KOPT-K1 (cell line): ENCODE results near the gene TBC1D14.

Experiments used
- H3K27ac ChIP-seq: fragments of 200-600 bp; sonication (generic); 2 replicates; pipeline ENCODE4 v1.5.1; 2016; ENCODE audit warnings: antibody characterized with exemption, mild to moderate bottlenecking, low read depth, low read length; ENCODE audit not compliant: poor library complexity, severe bottlenecking
- H3K36me3 ChIP-seq: fragments of 200-600 bp; sonication (generic); 2 replicates; pipeline ENCODE4 v1.5.1; 2017; ENCODE audit warnings: antibody characterized with exemption, mild to moderate bottlenecking, low read length, moderate library complexity; ENCODE audit not compliant: insufficient read depth
- H3K9me3 ChIP-seq: fragments of 200-600 bp; sonication (generic); 2 replicates; pipeline ENCODE4 v1.5.1; 2017; ENCODE audit warnings: antibody characterized with exemption, low read length, mild to moderate bottlenecking; ENCODE audit not compliant: insufficient read depth, poor library complexity, severe bottlenecking

TBC1D14 gene

DNA sequence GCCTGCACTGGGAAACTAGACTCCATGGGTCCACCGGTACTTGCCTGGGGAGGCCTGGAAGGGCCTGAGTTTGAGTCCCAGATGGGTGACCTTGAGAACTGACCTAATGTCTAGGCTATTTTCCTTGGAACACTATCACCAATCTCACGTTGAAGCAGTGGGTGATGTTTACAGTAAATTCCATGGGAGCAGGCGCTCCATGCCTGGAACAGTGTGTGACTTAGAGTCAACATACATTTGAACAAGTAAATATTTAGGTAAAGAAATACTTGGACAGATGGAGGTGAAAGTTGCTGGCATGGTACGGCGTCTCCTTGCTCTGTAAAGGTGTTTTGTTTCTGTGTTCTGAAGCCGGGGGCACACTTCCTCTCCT, 47.5 kb downstream of the TBC1D14 start:
- no peaks in the 10 kb centered on the region for H3K9me3 ChIP-seq
- no peak overlapping the region for H3K27ac ChIP-seq
- H3K36me3 ChIP-seq: peaks cover 10% of the 10 kb centered on the region; the same call in 1 of the 2 replicates

DNA sequence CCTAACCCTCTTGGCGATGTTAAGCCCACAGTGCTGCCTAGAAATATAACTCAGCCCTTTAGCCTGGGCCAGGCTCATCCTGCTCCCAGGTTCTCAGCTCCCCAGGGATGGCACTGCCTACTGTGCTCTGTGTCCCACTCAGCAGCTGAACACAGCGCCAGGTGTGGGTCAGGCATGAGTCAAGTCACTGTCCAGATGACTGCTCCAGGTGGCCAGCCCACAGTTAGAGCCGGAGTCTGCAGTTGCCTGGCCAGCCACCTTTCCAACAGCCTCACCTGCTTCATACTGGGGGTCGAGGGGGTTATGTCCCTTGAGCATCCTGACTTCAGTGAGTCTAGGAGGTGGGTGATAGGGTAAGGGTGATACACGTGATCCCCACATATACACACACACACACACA, 48.4 kb downstream of the TBC1D14 start:
- no peaks in the 10 kb centered on the region for H3K9me3 ChIP-seq
- no peak overlapping the region for H3K27ac ChIP-seq
- H3K36me3 ChIP-seq: peaks cover 10% of the 10 kb centered on the region; the same call in 1 of the 2 replicates

DNA sequence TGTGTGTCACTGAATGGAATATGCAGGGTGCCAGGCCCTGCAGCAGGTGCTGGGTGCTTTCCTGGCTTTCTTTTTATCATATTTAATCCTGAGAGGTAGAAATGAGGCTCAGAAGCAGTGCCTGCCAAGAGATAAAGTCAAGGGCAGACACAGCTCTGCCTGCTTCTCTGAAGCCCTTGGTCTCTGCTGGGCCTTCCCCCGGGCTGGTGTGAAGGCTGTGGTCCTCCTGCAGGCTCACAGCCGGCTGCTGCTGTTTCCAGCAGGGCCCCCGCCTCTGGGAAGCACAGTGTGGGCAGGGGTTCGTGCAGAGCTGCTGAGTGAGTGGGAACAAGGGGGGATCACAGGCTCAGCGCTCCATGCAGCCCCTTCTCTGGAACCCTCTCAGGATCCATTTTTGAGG, 49.6 kb downstream of the TBC1D14 start:
- no peak overlapping the region for H3K27ac ChIP-seq
- peaks cover 10% of the 10 kb centered on the region; the same call in 1 of the 2 replicates for H3K36me3 ChIP-seq
- no peaks in the 10 kb centered on the region for H3K9me3 ChIP-seq

GRCh38 chr4:6960154-6960553, 50.5 kb downstream of the TBC1D14 start:
- no peak overlapping the region for H3K27ac ChIP-seq
- H3K36me3 ChIP-seq: peaks cover 10% of the 10 kb centered on the region; the same call in 1 of the 2 replicates
- H3K9me3 ChIP-seq: no peaks in the 10 kb centered on the region

- Histone ChIP-seq H3K9me3 (no peaks in the 10 kb centered on the region), H3K36me3 (peaks cover 10% of the 10 kb centered on the region; the same call in 1 of the 2 replicates), H3K27ac (no peak overlapping the region)
Measured at GRCh38 chr4:6960628-6961412, 51.2 kb downstream of the TBC1D14 start.

GRCh38 chr4:6961496-6962210, 52.0 kb downstream of the TBC1D14 start:
- Histone ChIP-seq H3K27ac (no peak overlapping the region), H3K9me3 (no peaks in the 10 kb centered on the region), H3K36me3 (peaks cover 10% of the 10 kb centered on the region; the same call in 1 of the 2 replicates)

- Histone ChIP-seq H3K36me3 (peaks cover 14% of the 10 kb centered on the region), H3K9me3 (no peaks in the 10 kb centered on the region), H3K27ac (no peak overlapping the region)
Measured at GRCh38 chr4:6962211-6963041, 52.8 kb downstream of the TBC1D14 start.

- peaks cover 22% of the 10 kb centered on the region for H3K36me3 ChIP-seq
- H3K27ac ChIP-seq: no peak overlapping the region
- H3K9me3 ChIP-seq: no peaks in the 10 kb centered on the region
Measured at GRCh38 chr4:6963139-6963611, 53.5 kb downstream of the TBC1D14 start.

- H3K27ac ChIP-seq: no peak overlapping the region
- no peaks in the 10 kb centered on the region for H3K9me3 ChIP-seq
- peaks cover 35% of the 10 kb centered on the region for H3K36me3 ChIP-seq
Measured at GRCh38 chr4:6964858-6965257, 55.2 kb downstream of the TBC1D14 start.

GRCh38 chr4:6965329-6965728, 55.7 kb downstream of the TBC1D14 start:
- no peaks in the 10 kb centered on the region for H3K9me3 ChIP-seq
- H3K36me3 ChIP-seq: peaks cover 40% of the 10 kb centered on the region
- H3K27ac ChIP-seq: no peak overlapping the region

GRCh38 chr4:6967846-6968340, 58.3 kb downstream of the TBC1D14 start:
- Histone ChIP-seq H3K27ac (no peak overlapping the region), H3K9me3 (no peaks in the 10 kb centered on the region), H3K36me3 (peaks cover 38% of the 10 kb centered on the region)

- H3K36me3 ChIP-seq: peaks cover 38% of the 10 kb centered on the region
- H3K27ac ChIP-seq: no peak overlapping the region
- no peaks in the 10 kb centered on the region for H3K9me3 ChIP-seq
Measured at GRCh38 chr4:6968496-6968895, 58.9 kb downstream of the TBC1D14 start.

- Histone ChIP-seq H3K27ac (no peak overlapping the region), H3K9me3 (no peaks in the 10 kb centered on the region), H3K36me3 (peaks cover 38% of the 10 kb centered on the region)
Measured at GRCh38 chr4:6969826-6970800, 60.5 kb downstream of the TBC1D14 start.
